HepG2 (cell line): Measurements from ENCODE around the gene TMEM250. TPM values are rescaled to one million over a fixed set of nuclear protein-coding genes. Genes with fewer than 3 reads are reported as not detected.

Source experiments
- AGO2 ChIP-seq: fragments of 200-400 bp; formaldehyde crosslinking; optimal IDR thresholded peaks from 2 replicates; pipeline ENCODE3; 2017; ENCODE audit warnings: mild to moderate bottlenecking, low read depth, low read length, moderate library complexity
- ETV5 ChIP-seq: IDR thresholded peaks from 2 replicates; pipeline ENCODE4 v1.6.1; 2018; ENCODE audit warnings: missing biosample characterization, missing genetic modification reagents, inconsistent platforms, borderline replicate concordance
- FOXK2 ChIP-seq: fragments of 450-650 bp; IDR thresholded peaks from 2 replicates; pipeline ENCODE4 v1.6.1; 2016
- HOXA5 ChIP-seq: sonication (generic); formaldehyde crosslinking; IDR thresholded peaks from 2 replicates; pipeline ENCODE4 v1.4.0; 2020; ENCODE audit warnings: missing genetic modification reagents
- RELA ChIP-seq: sonication (generic); formaldehyde crosslinking; IDR thresholded peaks from 2 replicates; pipeline ENCODE4 v1.4.0; 2020; ENCODE audit warnings: missing genetic modification reagents
- SIX4 ChIP-seq: sonication (generic); formaldehyde crosslinking; IDR thresholded peaks from 2 replicates; pipeline ENCODE4 v1.4.0; 2020; ENCODE audit warnings: missing genetic modification reagents
- STAT5B ChIP-seq: sonication (generic); formaldehyde crosslinking; IDR thresholded peaks from 2 replicates; pipeline ENCODE4 v1.4.0; 2020; ENCODE audit warnings: missing genetic modification reagents
- ZMAT3 ChIP-seq: sonication (generic); formaldehyde crosslinking; conservative IDR thresholded peaks from 2 replicates; pipeline ENCODE4 v1.7.0; 2021; ENCODE audit warnings: missing genetic modification reagents
- ZNF564 ChIP-seq: sonication (generic); formaldehyde crosslinking; IDR thresholded peaks from 2 replicates; pipeline ENCODE4 v1.8.1; 2023; ENCODE audit warnings: mild to moderate bottlenecking, missing genetic modification reagents
- ZNF644 ChIP-seq: IDR thresholded peaks from 2 replicates; pipeline ENCODE4 v1.6.1; 2016; ENCODE audit warnings: low read depth
- polyA plus RNA-seq, 8 experiments: library from polyadenylated mRNA; depleted of rRNA in 3 of 8; stranded (reverse) in 7 of 8; unstranded in 1 of 8; fragments of >200 nt; fragmentation: Illumina TruSeq in 4 of 8; extraction: Trizol in 4 of 8; gene quantifications; 2 replicates each; pipeline versions ENCODE4 v1.2.1 to v1.2.3, GENCODE V29; 2011 to 2016; ENCODE audit warnings: low read depth in 4 of 8, missing spikeins in 1 of 8, mixed read lengths in 1 of 8; ENCODE audit not compliant: insufficient read depth in 1 of 8
- total RNA-seq, 5 experiments: library from RNA; depleted of rRNA; stranded (reverse); fragments of >200 nt; fragmentation: Illumina TruSeq; extraction: Trizol; gene quantifications; 2 replicates each; pipeline ENCODE4 v1.2.3, GENCODE V29; 2016; ENCODE audit warnings: low read depth in 1 of 5
- TF ChIP-seq, protein P1 (sequence below): sonication (generic); formaldehyde crosslinking; IDR thresholded peaks from 2 replicates; pipeline ENCODE4 v1.4.0; 2020; ENCODE audit warnings: mild to moderate bottlenecking, missing genetic modification reagents
- TF ChIP-seq, protein P2 (sequence below): sonication (generic); formaldehyde crosslinking; IDR thresholded peaks from 2 replicates; pipeline ENCODE4 v1.8.0; 2022; ENCODE audit warnings: missing genetic modification reagents, low read depth, mild to moderate bottlenecking, borderline replicate concordance
- TF ChIP-seq, protein P3 (sequence below): IDR thresholded peaks from 2 replicates; pipeline ENCODE4 v1.6.1; 2016; ENCODE audit warnings: low read depth, missing genetic modification reagents, missing compliant biosample characterization

The TMEM250 gene
- total and polyA plus RNA-seq, 2 of the 13 experiments (the other 11 are each of a cell fraction or from before 2014, with no cell fraction given): 5.5 to 13.9 TPM

DNA sequence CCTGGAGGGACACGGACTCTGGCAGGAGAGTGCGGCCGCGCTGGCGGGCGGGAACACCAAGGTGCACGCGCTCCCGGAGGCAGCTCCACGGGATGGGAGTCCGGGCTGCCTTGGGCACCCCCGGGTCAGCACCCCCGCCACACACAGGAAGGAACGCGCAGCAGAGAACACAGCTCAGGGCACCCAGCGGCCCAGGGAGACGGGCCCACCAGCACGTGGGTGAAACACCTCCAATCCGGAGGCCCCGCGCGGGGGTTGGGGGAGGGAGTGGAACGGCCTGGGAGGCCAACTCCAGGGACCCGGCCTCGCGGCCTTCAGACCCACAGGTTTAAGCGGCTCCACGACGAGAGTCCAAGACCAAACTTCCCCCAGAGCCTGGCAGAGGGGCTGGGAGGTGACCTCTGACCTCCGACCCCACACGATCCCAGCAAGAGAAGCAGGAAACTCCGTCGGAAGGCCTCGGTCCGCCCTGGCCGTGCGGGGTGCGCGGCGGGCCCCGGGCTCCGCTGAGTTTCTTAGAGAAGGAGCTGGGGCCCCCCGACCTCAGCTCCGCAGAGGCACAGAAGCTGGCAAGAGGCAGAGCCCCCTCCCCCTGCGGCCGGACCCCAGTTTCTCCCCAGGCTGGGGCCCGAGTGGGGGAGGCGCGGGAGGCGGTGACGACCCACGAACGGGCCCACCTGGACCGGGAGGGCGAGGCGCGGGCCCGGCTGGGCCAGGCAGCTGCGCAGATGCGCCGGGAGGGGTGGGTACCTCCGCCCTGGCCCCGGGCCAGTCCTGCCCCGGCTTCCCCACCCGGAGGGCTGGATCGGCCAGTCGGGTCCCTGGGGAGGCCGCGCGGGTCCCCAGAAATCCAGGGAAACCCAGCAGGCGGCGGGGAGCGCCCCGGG is 24.4 kb downstream of the TMEM250 start (continued):
- TF ChIP-seq, protein P1, sequence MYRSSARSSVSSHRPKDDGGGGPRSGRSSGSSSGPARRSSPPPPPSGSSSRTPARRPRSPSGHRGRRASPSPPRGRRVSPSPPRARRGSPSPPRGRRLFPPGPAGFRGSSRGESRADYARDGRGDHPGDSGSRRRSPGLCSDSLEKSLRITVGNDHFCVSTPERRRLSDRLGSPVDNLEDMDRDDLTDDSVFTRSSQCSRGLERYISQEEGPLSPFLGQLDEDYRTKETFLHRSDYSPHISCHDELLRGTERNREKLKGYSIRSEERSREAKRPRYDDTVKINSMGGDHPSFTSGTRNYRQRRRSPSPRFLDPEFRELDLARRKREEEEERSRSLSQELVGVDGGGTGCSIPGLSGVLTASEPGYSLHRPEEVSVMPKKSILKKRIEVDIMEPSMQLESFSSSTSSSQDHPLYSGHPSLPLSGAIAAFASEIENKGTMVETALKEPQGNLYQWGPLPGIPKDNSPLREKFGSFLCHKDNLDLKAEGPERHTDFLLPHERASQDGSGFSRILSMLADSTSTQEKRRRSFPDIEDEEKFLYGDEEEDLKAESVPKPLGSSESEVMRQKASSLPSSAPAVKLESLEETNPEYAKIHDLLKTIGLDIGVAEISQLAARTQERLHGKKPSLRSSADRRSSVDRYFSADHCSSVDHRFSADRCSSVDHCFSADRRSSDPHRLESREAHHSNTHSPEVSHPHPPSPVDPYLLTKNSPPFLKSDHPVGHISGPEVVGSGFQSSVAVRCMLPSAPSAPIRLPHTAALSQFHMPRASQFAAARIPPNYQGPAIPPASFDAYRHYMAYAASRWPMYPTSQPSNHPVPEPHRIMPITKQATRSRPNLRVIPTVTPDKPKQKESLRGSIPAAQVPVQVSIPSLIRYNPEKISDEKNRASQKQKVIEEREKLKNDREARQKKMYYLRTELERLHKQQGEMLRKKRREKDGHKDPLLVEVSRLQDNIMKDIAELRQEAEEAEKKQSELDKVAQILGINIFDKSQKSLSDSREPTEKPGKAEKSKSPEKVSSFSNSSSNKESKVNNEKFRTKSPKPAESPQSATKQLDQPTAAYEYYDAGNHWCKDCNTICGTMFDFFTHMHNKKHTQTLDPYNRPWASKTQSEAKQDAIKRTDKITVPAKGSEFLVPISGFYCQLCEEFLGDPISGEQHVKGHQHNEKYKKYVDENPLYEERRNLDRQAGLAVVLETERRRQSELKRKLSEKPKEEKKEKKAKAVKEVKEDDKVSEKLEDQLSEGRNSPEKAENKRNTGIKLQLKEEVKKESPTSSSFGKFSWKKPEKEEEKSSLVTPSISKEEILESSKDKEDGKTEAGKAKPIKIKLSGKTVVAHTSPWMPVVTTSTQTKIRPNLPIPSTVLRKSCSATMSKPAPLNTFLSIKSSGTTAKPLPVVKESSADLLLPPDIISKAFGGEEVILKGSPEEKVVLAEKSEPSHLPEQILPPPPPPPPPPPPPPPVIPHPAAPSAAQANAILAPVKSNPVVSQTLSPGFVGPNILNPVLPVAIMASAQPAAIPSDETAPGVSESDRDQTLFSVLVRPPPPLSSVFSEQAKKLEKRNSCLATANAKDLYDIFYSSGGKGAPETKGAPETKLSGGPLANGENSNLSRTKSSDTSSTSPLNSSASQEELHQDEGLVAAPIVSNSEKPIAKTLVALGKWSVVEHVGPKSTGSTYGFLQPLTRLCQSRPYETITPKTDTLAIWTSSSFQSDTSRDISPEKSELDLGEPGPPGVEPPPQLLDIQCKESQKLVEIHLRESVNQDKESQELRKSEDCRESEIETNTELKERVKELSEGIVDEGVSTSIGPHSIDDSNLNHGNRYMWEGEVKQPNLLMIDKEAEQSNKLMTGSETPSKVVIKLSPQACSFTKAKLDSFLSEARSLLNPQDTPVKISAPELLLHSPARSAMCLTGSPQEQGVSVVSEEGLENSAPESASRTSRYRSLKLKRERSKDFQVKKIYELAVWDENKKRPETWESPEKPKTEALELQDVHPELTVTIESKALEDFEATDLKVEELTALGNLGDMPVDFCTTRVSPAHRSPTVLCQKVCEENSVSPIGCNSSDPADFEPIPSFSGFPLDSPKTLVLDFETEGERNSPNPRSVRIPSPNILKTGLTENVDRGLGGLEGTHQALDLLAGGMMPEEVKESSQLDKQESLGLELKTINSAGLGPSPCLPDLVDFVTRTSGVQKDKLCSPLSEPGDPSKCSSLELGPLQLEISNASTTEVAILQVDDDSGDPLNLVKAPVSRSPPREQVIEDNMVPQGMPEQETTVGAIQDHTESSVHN (CRISPR knock-in tag): no peak
- TF ChIP-seq ZNF564 (CRISPR knock-in tag) (no peak), HOXA5 (CRISPR knock-in tag) (peak; percentile 76), ZNF644 (CRISPR knock-in tag) (no peak), RELA (CRISPR knock-in tag) (no peak), FOXK2 (no peak), AGO2 (peak; percentile 84), STAT5B (CRISPR knock-in tag) (no peak), SIX4 (no peak), ZMAT3 (CRISPR knock-in tag) (no peak), ETV5 (peak; percentile 44; the same call in 1 of the 2 replicates)
- TF ChIP-seq, protein P2, sequence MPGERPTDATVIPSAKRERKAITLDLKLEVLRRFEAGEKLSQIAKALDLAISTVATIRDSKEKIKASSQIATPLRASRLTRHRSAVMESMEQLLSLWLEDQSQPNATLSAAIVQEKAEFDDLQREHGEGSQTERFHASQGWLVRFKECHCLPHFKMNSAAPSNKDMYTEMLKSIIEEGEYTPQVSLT: no peak
- TF ChIP-seq, protein P3, sequence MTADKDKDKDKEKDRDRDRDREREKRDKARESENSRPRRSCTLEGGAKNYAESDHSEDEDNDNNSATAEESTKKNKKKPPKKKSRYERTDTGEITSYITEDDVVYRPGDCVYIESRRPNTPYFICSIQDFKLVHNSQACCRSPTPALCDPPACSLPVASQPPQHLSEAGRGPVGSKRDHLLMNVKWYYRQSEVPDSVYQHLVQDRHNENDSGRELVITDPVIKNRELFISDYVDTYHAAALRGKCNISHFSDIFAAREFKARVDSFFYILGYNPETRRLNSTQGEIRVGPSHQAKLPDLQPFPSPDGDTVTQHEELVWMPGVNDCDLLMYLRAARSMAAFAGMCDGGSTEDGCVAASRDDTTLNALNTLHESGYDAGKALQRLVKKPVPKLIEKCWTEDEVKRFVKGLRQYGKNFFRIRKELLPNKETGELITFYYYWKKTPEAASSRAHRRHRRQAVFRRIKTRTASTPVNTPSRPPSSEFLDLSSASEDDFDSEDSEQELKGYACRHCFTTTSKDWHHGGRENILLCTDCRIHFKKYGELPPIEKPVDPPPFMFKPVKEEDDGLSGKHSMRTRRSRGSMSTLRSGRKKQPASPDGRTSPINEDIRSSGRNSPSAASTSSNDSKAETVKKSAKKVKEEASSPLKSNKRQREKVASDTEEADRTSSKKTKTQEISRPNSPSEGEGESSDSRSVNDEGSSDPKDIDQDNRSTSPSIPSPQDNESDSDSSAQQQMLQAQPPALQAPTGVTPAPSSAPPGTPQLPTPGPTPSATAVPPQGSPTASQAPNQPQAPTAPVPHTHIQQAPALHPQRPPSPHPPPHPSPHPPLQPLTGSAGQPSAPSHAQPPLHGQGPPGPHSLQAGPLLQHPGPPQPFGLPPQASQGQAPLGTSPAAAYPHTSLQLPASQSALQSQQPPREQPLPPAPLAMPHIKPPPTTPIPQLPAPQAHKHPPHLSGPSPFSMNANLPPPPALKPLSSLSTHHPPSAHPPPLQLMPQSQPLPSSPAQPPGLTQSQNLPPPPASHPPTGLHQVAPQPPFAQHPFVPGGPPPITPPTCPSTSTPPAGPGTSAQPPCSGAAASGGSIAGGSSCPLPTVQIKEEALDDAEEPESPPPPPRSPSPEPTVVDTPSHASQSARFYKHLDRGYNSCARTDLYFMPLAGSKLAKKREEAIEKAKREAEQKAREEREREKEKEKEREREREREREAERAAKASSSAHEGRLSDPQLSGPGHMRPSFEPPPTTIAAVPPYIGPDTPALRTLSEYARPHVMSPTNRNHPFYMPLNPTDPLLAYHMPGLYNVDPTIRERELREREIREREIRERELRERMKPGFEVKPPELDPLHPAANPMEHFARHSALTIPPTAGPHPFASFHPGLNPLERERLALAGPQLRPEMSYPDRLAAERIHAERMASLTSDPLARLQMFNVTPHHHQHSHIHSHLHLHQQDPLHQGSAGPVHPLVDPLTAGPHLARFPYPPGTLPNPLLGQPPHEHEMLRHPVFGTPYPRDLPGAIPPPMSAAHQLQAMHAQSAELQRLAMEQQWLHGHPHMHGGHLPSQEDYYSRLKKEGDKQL: no peak
